ENCODE data around the gene ZNF675.

DNA sequence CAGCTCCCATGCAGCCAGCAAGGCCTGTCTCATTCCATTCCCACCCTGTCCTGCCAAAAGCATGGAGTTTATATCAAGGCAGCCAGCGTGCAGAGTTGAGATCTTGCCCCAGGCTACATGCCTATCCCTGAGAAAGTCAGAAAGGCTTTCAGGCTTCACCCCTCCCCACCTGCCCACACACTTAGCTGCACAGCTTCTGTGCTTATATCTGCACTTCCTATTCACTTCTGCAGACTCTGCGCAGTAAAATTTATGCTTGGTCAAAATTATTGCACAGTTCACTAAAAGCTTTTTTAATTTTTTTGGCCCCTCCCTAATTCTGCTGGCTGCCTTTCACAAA is 12.5 kb upstream of the ZNF675 start:
- TF ChIP-seq, protein P1, sequence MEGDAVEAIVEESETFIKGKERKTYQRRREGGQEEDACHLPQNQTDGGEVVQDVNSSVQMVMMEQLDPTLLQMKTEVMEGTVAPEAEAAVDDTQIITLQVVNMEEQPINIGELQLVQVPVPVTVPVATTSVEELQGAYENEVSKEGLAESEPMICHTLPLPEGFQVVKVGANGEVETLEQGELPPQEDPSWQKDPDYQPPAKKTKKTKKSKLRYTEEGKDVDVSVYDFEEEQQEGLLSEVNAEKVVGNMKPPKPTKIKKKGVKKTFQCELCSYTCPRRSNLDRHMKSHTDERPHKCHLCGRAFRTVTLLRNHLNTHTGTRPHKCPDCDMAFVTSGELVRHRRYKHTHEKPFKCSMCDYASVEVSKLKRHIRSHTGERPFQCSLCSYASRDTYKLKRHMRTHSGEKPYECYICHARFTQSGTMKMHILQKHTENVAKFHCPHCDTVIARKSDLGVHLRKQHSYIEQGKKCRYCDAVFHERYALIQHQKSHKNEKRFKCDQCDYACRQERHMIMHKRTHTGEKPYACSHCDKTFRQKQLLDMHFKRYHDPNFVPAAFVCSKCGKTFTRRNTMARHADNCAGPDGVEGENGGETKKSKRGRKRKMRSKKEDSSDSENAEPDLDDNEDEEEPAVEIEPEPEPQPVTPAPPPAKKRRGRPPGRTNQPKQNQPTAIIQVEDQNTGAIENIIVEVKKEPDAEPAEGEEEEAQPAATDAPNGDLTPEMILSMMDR (IDR thresholded peaks at IDR 0.05): no peak
- TF ChIP-seq POLR2A (IDR thresholded peaks at IDR 0.05): no peak
